Measurements from ENCODE around the gene MYL7.

Gene MYL7

GRCh38 chr7:44119829-44120380 is 21.2 kb downstream of the MYL7 start:
- Histone ChIP-seq H3K9me3 (ENCODE audit: control insufficient read depth, low read depth, low read length) (no peaks in the 10 kb centered on the region), H3K4me3 (ENCODE audit: low read length) (no peak overlapping the region), H3K27me3 (ENCODE audit: control insufficient read depth, insufficient read depth, low read length) (peaks cover 5% of the 10 kb centered on the region), H3K27ac (ENCODE audit: low read length) (no peak overlapping the region), H3K36me3 (ENCODE audit: control insufficient read depth, low read depth, low read length) (peaks cover 60% of the 10 kb centered on the region), H3K9ac (ENCODE audit: low read length) (no peak overlapping the region), H3K4me1 (ENCODE audit: control insufficient read depth, low read depth, low read length) (peaks cover 3% of the 10 kb centered on the region)

- Histone ChIP-seq H3K9ac (ENCODE audit: low read length) (no peak overlapping the region), H3K4me3 (ENCODE audit: low read length) (no peak overlapping the region), H3K36me3 (ENCODE audit: control insufficient read depth, low read depth, low read length) (peaks cover 70% of the 10 kb centered on the region), H3K27ac (ENCODE audit: low read length) (no peak overlapping the region), H3K27me3 (ENCODE audit: control insufficient read depth, insufficient read depth, low read length) (no peaks in the 10 kb centered on the region), H3K9me3 (ENCODE audit: control insufficient read depth, low read depth, low read length) (no peaks in the 10 kb centered on the region), H3K4me1 (ENCODE audit: control insufficient read depth, low read depth, low read length) (peaks cover 3% of the 10 kb centered on the region)
Observed at GRCh38 chr7:44117801-44118429, 23.2 kb downstream of the MYL7 start.

GRCh38 chr7:44116789-44117666 is 24.1 kb downstream of the MYL7 start:
- Histone ChIP-seq H3K9me3 (ENCODE audit: control insufficient read depth, low read depth, low read length) (no peaks in the 10 kb centered on the region), H3K4me3 (ENCODE audit: low read length) (no peak overlapping the region), H3K4me1 (ENCODE audit: control insufficient read depth, low read depth, low read length) (no peaks in the 10 kb centered on the region), H3K27me3 (ENCODE audit: control insufficient read depth, insufficient read depth, low read length) (no peaks in the 10 kb centered on the region), H3K9ac (ENCODE audit: low read length) (no peak overlapping the region), H3K27ac (ENCODE audit: low read length) (no peak overlapping the region), H3K36me3 (ENCODE audit: control insufficient read depth, low read depth, low read length) (peaks cover 70% of the 10 kb centered on the region)

- Histone ChIP-seq H3K27me3 (ENCODE audit: control insufficient read depth, insufficient read depth, low read length) (no peaks in the 10 kb centered on the region), H3K9ac (ENCODE audit: low read length) (no peak overlapping the region), H3K4me3 (ENCODE audit: low read length) (no peak overlapping the region), H3K36me3 (ENCODE audit: control insufficient read depth, low read depth, low read length) (peaks cover 64% of the 10 kb centered on the region), H3K9me3 (ENCODE audit: control insufficient read depth, low read depth, low read length) (no peaks in the 10 kb centered on the region), H3K27ac (ENCODE audit: low read length) (no peak overlapping the region), H3K4me1 (ENCODE audit: control insufficient read depth, low read depth, low read length) (no peaks in the 10 kb centered on the region)
Observed at GRCh38 chr7:44116087-44116788, 24.9 kb downstream of the MYL7 start.

GRCh38 chr7:44114586-44115310 is 26.4 kb downstream of the MYL7 start:
- Histone ChIP-seq H3K4me3 (ENCODE audit: low read length) (no peak overlapping the region), H3K36me3 (ENCODE audit: control insufficient read depth, low read depth, low read length) (peaks cover 53% of the 10 kb centered on the region), H3K27me3 (ENCODE audit: control insufficient read depth, insufficient read depth, low read length) (no peaks in the 10 kb centered on the region), H3K4me1 (ENCODE audit: control insufficient read depth, low read depth, low read length) (no peaks in the 10 kb centered on the region), H3K9ac (ENCODE audit: low read length) (no peak overlapping the region), H3K27ac (ENCODE audit: low read length) (no peak overlapping the region), H3K9me3 (ENCODE audit: control insufficient read depth, low read depth, low read length) (no peaks in the 10 kb centered on the region)

- Histone ChIP-seq H3K36me3 (ENCODE audit: control insufficient read depth, low read depth, low read length) (peaks cover 45% of the 10 kb centered on the region), H3K4me3 (ENCODE audit: low read length) (no peak overlapping the region), H3K9me3 (ENCODE audit: control insufficient read depth, low read depth, low read length) (no peaks in the 10 kb centered on the region), H3K27me3 (ENCODE audit: control insufficient read depth, insufficient read depth, low read length) (no peaks in the 10 kb centered on the region), H3K27ac (ENCODE audit: low read length) (no peak overlapping the region), H3K4me1 (ENCODE audit: control insufficient read depth, low read depth, low read length) (no peaks in the 10 kb centered on the region), H3K9ac (ENCODE audit: low read length) (no peak overlapping the region)
Observed at GRCh38 chr7:44113764-44114354, 27.3 kb downstream of the MYL7 start.

- Histone ChIP-seq H3K4me1 (ENCODE audit: control insufficient read depth, low read depth, low read length) (no peaks in the 10 kb centered on the region), H3K4me3 (ENCODE audit: low read length) (no peak overlapping the region), H3K27me3 (ENCODE audit: control insufficient read depth, insufficient read depth, low read length) (no peaks in the 10 kb centered on the region), H3K9me3 (ENCODE audit: control insufficient read depth, low read depth, low read length) (no peaks in the 10 kb centered on the region), H3K9ac (ENCODE audit: low read length) (no peak overlapping the region), H3K27ac (ENCODE audit: low read length) (no peak overlapping the region), H3K36me3 (ENCODE audit: control insufficient read depth, low read depth, low read length) (peaks cover 43% of the 10 kb centered on the region)
Observed at GRCh38 chr7:44112997-44113763, 28.0 kb downstream of the MYL7 start.

GRCh38 chr7:44112231-44112996 is 28.7 kb downstream of the MYL7 start:
- H3K27ac ChIP-seq (ENCODE audit: low read length): no peak overlapping the region

GRCh38 chr7:44111761-44112160 is 29.4 kb downstream of the MYL7 start:
- H3K4me1 ChIP-seq (ENCODE audit: control insufficient read depth, low read depth, low read length): no peaks in the 10 kb centered on the region
- H3K9ac ChIP-seq (ENCODE audit: low read length): no peak overlapping the region
- H3K9me3 ChIP-seq (ENCODE audit: control insufficient read depth, low read depth, low read length): no peaks in the 10 kb centered on the region
- peaks cover 29% of the 10 kb centered on the region for H3K36me3 ChIP-seq (ENCODE audit: control insufficient read depth, low read depth, low read length)
- no peaks in the 10 kb centered on the region for H3K27me3 ChIP-seq (ENCODE audit: control insufficient read depth, insufficient read depth, low read length)
- no peak overlapping the region for H3K4me3 ChIP-seq (ENCODE audit: low read length)
- no peak overlapping the region for H3K27ac ChIP-seq (ENCODE audit: low read length)

More at GRCh38 chr7:44112231-44112996, 28.7 kb downstream of the MYL7 start:
- H3K9me3 ChIP-seq (ENCODE audit: control insufficient read depth, low read depth, low read length): no peaks in the 10 kb centered on the region
- peaks cover 35% of the 10 kb centered on the region for H3K36me3 ChIP-seq (ENCODE audit: control insufficient read depth, low read depth, low read length)
- H3K27me3 ChIP-seq (ENCODE audit: control insufficient read depth, insufficient read depth, low read length): no peaks in the 10 kb centered on the region
- H3K4me3 ChIP-seq (ENCODE audit: low read length): no peak overlapping the region
- H3K9ac ChIP-seq (ENCODE audit: low read length): no peak overlapping the region
- no peaks in the 10 kb centered on the region for H3K4me1 ChIP-seq (ENCODE audit: control insufficient read depth, low read depth, low read length)
